HG02642 (cell line): ENCODE data around the gene SCGB1C1.
A peak's percentile ranks its signal among the peaks of the same experiment; 100 is the strongest.
"Not testable (repeated sequence)": the region's sequence is repeated elsewhere in the genome, so short reads cannot be mapped to it uniquely, and the experiment has no call there.

Source experiments
- ATAC-seq: cut with Tn5 transposase; IDR thresholded peaks from one replicate; pipeline ENCODE4 v1.9.1; 2021; ENCODE audit warnings: mild to moderate bottlenecking; ENCODE audit not compliant: unreplicated experiment, poor library complexity

Gene SCGB1C1

DNA sequence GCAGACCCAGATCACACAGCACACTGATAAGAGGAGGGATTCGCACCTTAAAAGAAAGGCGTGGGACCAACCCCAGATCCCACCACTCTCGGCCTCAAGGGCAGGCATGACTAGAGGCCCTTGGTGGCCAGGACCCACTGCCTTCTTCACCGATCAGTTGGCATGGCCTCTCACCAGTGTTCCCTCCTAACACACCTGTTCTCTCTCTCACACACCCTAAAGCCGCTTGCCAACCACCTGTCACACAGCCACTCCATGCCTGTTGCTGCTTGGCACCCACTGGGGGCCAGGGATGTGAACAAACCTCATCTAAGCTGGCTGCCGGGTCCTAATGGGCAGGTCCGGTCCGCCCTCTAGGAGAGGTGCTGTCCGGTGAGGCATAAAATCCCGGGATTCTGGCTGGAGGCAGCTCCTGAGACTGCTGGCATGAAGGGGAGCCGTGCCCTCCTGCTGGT lies at the start of gene SCGB1C1:
Gene SCGB1C1, plus strand, starts transcription at position 405 of the 455 bp plus-strand sequence. Its CDS starts 22 bp downstream, at position 427.
- not testable (repeated sequence) for ATAC-seq

DNA sequence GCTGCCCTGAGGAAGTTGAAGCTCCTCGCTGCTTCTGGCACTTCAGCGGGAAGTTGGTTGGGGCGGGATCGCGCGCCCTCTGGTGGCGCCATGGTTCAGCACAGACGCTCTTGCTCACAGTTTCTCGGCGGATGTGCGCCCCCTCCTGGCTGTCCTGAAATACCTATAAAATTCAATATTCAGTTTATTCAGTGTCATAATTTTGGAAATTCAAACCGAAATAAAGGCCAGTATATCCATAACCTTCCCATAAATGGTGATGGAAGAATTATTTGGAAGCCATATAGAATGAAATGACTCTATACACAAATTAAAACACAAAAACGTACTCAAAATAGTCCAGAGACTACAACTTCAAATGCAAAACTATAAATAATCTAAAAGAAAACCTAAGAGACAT lies 12.6 kb upstream of the SCGB1C1 start:
- not testable (repeated sequence) for ATAC-seq

DNA sequence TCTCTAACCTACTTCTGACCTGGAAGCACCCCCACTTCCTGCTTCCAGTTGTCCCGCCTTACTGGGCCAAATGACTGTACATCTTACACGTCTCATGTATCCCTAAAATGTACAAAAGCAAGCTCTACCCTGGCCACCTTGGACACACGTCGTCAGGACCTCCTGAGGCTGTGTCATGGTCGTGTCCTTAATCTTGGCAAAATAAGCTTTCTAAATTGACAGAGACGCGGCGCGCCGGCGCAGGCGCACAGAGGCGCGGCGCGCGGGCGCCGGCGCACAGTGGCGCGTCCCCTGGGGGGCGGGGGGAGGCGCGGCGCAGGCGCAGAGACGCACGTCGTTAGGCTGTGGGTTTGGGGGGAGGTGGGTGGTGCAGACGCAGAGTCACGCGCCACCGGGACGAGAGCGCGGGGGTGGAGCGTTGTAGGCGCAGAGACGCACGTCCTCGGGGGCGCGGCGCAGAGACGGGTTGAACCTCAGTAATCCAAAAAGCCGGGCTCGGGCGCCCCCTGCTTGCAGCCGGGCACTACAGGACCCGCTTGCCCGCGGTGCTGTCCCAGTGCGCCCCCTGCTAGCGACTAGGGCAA lies 3.6 kb upstream of the SCGB1C1 start:
- ATAC-seq, result not testable (repeated sequence)

DNA sequence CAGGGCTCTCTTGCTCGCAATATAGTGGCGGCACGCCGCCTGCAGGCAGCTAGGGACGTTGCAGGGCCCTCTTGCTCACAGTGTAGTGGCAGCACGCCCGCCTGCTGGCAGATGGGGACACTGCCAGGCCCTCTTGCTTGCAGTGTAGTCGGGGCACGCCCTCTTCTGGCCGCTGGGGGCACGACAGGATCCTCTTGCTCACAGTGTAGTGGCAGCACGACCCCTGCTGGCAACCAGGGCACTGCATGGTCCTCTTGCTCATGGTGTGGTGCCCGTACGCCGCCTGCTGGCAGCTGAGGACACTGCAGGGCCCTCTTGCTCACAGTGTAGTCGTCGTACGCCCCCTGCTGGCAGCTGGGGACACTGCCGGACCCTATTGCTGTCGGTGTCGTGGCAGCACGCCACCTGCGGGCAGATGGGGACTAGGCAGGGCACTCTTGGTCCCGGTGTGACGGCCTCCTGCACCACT lies 3.0 kb upstream of the SCGB1C1 start:
- ATAC-seq, result peak; percentile 79

DNA sequence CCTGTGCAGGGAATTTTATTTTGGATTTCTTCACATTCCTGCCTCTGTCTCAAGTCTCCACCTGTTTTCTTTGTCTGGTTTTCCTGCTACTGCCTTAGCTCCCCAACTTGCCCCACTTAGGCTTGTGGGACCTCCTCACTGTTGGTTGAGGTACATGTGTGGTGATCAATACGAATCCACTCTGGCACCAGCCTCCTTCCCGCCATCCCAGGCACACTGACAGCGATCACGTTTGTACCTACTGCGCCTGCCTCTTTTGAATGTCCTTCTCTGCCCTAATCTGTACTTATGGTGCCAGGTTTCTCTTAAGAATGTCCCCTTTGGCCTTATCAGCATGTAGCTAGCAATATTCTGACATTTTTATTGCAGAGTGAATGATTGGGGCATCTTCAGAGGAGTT lies 2.3 kb upstream of the SCGB1C1 start:
- ATAC-seq, result not testable (repeated sequence)

DNA sequence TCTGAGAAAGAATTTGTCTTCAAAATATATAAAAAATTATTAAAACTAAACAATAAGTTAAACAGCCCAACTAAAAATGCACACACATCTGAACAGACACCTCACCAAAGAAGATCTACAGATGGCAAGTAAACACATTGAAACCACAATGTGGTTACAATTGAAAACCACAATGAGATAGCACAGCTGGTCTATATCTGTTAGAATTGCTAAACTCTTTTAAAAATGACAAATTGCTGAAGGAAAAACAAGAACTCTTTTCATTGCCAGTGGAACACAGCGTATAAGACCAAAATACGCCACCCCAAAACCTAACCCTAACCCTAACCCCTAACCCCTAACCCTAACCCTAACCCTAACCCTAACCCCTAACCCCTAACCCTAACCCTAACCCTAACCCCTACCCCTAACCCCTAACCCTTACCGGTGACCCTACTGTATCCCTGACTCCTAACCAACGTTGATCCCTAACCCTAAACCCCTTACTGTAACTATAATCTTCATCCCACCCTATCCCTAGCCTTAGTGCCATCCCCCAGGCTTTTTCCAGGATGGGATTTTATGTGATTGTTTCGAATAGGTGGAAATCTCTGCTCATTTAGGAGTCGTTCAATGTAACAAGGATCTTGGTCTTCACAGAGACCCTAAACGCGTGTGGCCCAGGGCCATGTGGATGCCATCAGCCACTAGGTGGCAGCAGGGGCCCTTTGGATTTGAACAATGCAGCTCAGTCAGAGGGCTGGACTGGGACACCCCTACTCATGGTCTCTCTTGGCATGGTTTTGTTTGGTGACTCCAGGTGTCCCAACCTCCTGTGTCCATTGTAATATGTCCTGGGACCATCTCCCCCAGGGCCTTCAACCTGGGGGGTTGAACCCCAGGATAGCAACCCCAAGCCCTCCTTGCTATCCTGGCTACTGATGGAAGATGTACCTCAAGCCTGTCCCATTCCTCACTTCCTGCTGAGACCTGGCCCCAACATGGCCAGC lies 1.1 kb upstream of the SCGB1C1 start:
- not testable (repeated sequence) for ATAC-seq

DNA sequence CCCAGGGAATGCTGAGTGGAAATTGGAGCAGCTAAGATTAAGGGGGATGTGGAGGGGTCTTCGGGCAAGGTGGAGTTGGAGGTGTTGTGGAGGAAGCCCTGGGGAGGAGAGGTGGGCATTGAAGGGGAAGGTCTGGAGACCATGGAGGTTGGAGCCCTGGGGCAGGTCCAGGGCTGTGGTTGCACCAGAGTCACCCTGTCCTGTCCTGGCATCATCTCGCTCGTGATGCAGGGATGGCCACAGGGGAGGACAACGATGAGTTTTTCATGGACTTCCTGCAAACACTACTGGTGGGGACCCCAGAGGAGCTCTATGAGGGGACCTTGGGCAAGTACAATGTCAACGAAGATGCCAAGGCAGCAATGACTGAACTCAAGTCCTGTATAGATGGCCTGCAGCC lies 603 bp downstream of the SCGB1C1 start:
- not testable (repeated sequence) for ATAC-seq

DNA sequence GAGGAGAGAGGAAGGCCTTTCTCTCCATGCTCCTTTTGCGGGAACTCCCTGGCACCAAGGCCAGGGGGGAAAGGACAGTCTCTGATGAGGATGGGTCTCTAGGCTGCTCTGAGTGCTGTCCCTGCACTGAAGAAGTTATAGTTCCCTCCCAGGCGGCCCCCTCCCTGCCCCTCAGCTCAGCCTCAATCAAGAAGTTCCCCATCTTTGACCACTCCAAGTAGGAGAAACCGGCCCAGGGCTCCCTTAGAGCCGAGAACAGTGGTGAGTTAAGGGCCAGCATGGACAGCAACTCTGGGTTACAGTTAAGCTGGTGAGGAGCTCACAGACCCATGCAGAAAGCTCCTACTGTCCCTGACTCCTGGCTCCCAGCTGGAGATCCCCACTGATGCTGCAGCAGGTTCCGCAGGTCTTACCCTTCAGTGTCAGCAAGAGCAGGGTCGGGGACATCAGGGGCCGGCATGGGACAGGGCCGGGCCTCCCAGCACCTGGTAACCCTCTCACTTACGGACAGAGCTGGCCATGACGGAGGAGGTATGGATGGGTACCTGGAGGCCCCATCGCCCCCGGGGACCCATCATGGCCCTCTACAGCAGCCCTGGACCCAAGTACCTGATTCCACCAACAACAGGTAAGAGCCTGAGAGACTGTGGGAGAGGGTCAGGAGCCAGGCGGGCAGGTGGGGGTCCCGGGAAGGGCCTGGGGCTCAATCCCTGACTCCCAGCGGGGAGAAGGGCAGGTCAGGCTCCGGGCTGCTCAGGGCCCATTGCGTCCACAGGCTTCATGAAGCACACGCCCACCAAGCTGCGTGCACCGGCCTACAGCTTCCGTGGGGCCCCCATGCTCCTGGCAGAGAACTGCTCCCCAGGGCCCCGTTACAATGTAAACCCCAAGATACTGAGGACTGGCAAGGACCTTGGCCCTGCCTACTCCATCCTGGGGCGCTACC lies 4.2 kb downstream of the SCGB1C1 start:
- no peak for ATAC-seq

DNA sequence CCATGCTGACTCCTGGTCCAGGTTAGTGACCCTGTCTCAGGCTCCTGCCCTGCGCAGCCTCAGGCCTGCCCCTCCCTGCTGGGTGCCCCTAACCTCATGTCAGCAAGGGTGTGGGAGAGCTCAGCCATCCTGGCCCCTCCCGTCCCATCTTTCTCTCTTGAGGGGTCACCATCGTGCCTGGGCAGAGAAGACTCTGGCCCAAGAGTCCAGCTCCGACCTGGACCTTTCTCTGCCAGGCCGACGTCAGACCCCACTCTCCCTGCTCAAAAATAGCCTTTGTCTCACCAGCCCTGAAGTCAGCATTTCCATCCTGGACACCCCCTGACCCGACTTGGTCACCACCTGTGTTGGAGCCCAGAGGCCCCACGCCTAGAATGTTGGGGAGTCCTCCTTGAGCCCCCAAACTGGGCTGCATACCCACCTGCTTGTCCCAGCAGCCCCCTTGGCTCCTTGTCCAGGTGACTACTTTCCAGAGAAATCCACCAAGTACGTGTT lies 4.9 kb downstream of the SCGB1C1 start:
- no peak for ATAC-seq

DNA sequence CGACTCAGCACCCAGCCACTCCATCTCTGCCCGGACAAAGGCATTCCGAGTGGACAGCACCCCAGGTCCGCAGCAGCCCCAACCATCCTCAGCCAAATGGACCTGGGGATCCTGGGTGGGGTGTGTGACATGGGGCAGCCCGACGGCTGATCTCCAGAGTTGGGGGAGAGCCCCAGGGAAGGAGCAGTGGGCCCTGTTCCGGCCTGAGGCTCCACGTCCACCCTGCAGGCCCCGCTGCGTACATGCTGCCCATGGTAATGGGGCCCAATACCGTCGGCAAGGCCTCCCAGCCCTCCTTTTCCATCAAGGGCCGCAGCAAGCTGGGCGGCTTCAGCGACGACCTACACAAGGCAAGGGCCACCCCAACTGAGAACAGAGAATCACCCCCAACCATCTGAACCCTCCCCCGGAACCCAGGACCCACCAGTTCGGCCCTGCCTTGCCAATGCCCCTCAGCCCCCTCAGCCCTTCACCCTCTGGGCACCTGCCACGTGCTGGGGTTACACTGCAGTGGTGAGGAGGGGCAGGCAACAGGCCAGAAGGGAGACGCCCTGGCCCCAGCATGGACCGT lies 5.4 kb downstream of the SCGB1C1 start:
- ATAC-seq, result no peak

DNA sequence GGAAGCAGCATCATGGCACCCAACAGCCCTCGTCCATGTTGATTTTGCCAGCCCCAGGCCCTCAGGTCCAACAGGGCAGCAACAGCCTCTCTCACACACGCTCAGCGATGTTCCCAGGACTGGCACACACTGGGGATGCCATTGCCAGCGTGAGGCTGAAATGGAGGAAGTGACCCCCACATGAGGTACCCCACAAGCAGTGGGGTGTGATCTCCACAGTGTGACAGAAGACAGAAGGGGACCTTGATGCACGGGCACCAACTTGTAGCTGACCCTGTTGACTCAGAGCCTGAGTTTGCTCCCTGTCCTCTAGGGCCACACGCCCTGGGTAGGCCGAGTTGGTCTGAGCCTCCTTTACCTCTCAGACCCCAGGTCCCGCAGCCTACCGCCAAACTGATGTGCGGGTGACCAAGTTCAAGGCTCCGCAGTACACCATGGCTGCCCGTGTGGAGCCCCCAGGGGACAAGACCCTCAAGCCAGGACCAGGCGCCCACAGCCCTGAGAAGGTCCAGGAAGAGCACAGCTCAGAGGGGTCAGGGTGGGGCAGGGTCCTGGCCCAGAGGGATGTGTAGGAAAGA lies 6.2 kb downstream of the SCGB1C1 start:
- ATAC-seq, result no peak

DNA sequence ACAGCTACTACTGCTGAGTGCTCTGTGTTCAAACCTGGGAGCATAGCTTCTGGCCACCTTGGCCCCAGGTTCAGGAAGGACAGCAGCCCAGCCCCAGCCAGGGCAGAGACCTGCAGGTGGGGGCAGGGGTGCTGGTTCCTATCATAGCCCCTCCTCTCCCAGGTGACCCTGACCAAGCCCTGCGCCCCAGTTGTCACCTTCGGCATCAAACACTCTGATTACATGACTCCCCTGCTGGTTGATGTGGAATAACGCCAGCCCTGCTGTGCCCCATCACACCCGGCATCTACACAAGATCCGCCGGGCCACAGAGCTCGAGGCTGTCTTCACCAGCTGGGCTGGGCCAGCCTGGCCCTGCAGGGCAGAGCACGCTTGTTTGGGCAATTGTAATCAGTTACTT lies 6.9 kb downstream of the SCGB1C1 start:
- ATAC-seq, result no peak

DNA sequence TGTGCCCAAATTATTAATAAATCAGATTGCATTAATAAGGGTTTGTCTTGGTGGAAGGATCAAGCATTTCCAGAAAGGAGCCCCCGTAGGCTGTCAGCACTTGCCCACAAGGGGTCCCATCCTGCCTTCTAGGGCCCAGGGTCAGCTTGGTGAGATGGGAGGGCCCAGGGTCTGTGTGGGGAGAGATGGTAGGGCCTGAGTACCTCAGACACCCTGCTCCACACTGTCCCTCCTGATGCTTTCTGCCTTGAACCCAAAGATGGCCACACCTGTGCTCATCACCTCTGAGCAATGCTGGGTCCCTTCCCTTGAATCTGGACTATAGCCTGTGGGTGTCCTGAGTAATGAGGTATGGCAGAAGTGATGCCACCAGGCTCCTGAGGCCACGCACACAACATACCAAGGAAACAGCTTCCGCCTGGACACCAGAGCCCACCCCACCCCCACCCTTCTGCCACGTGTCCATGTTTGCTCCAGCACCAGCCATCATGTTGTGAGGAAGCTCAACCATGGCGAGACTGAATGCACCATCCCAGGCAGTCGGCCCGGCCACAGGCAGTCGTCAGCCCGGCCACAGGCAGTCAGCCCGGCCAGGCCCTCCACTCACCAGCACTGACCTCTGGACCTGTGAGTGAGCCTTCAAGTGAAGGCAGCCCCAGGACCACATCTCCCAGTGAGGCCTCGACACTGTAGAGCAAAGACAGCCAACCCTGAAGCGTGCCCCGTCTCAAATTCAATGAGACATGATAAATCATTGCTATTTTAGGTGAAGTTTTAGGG lies 7.5 kb downstream of the SCGB1C1 start:
- no peak for ATAC-seq

DNA sequence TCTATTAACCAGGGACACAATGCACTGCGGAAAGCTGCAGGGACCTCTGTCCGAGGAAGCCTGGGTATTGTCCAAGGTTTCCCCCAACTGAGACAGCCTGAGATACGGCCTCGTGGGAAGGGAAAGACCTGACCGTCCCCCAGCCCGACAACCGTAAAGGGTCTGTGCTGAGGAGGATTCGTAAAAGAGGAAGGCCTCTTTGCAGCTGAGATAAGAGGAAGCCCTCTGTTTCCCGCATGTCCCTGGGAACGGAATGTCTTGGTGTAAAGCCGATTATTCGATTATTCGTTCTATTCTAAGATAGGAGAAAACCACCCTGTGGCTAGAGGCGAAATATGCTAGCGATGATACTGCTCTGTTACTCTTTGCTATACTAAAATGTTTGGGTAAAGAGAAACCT lies 9.1 kb downstream of the SCGB1C1 start:
- no peak for ATAC-seq

DNA sequence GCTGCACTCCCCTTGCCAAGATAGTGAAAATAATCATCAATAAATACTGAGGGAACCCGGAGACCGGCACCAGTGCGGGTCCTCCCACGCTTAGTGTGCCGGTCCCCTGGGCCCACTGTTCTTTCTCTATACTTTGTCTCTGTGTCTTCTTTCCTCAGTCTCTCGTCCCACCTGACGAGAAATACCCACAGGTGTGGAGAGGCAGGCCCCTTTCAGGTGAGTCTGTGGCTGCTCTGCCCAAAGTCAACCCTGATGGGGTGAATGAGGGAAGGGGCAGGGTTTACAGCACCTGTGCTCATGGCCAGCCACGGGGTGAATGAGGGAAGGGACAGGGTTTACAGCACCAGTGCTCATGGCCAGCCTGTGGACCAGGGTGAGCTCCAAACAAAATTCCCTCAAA lies 9.6 kb downstream of the SCGB1C1 start:
- no peak for ATAC-seq

DNA sequence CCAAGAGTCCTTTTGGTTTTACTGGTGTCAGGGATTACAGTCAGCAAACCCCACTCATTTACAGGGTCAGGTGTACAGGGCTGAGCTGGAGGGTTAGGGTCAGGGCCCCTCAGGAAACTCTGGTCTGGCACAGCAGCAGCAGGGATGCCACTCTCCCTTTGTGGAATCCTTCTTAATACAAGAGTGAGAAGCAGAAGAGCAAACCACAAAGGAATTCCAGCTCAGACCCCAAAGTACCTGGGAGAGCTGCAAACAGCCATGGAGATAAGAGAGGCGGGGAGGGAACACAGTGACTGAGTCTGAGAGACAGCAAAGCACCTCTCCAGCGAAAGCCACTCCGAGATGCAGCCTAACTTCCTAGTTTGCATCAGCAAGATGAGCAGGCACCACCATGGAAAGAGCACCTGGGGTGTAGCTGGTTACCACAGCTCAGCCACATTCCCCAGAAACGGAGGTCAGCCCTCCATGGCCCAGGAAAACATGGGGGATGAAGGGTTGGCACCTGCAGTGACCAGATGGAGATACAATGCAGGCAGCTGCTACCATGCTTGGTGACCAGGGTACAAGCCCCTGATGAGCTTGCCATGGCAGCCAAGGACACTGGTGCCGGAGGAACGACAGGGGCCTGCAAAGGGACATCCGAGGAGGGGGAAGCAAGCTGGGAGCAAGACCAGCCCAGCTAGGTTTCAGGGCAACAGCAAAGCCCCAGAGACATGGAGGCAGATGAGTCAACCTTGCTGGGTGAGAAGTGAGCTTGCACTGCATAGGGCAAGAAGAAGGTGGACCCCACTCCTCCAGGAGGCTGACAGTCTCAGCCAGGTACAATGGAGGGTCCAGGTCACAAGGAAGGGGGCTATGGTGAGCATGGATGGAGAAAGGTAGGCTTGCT lies 10.4 kb downstream of the SCGB1C1 start:
- no peak for ATAC-seq

DNA sequence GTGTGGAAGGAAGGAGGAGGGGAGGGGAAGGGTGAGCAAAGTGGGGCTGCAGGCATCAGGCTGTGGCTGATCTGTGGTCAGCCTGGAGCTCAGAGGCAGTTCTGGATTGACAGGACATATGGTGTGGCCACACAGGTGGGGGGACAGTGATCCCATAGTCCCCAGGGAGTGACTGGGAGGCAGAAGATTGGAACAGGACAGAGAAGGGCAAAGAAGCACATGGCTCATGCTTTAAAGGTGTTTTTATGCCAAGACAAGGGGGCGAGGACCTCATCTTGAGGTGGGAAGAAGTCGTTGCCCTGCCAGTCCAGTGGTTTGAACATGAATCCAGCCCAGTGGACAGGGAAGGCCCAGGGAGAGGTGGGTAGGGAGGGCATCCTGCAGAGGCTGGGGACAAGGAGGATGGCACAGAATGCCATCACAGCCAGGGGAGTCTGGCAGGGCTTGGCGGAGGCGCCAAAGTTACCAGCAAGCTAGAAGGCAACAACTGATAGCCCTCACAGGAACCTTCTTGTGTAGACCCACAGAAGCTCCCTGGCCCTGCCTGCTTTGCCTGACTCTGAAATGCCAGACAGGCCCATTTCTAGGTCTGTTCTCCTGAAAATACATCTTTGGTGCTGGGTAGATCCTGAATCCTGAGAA lies 11.2 kb downstream of the SCGB1C1 start:
- no peak for ATAC-seq
